ENCODE results near the gene NADK2. TPM values are rescaled to one million over a fixed set of nuclear protein-coding genes. Genes with fewer than 3 reads are reported as not detected.
"Not testable (repeated sequence)": the region's sequence is repeated elsewhere in the genome, so short reads cannot be mapped to it uniquely, and the experiment has no call there.

NADK2 gene
- total RNA-seq, 1 donor from 2014 or later, result 11.0 TPM

DNA sequence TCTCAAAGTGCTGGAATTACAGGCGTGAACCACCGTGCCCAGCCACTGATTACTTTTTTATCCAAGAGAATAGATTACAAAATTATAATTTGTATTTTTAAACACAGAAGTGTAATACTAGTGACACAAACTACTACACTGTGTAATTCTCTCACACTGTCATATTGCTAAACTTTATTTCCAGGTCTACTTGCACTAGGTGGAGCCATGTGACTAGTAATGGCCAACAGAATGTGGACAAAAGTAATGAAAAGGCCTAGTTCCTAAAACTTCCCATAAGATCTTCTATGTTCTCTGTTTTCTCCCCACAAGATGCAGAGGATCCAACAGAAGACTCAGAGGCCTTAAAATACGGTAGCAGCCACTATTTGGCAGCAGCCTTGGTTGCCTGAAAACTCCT lies 27.3 kb downstream of the NADK2 start:
- intact Hi-C loops (cut with micrococcal nuclease), result no loop called here

DNA sequence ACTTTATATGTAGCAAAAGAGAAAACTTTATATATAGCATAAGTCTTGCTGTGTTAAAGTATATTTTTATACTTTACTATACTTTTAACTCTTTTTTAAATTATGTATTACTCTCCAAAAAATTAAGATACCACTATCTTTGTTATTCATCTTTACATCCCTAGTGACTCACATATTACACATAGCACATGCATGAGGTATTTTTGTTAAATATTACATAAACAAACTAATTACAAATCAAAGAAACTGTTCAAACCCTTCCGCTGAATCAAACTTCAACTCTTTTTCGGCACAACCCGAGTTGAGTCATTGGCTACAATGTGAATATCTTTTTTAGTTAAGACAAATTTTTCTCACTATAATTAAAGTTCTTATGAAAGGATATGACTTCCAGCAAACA lies 32.1 kb downstream of the NADK2 start:
- intact Hi-C loops (cut with micrococcal nuclease), result no loop called here

DNA sequence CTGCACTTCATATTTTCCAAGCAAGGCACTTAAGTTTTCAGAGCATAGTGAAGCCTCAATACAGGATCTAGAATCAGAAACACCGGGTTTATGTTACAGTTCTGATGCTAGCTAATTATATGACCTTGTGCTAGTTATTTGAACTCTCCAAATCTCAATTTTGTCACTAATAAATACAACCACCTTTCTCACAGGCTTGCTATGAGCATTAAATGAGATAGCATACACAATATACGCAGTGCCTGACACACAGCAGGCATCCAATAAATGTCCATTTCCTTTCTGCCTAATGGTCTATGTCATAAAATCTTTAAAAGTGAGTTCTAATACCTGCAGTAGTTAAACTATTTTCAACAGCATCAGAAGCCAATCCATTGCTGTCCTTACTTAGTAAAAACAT lies 32.9 kb downstream of the NADK2 start:
- intact Hi-C loops (cut with micrococcal nuclease), result no loop called here

DNA sequence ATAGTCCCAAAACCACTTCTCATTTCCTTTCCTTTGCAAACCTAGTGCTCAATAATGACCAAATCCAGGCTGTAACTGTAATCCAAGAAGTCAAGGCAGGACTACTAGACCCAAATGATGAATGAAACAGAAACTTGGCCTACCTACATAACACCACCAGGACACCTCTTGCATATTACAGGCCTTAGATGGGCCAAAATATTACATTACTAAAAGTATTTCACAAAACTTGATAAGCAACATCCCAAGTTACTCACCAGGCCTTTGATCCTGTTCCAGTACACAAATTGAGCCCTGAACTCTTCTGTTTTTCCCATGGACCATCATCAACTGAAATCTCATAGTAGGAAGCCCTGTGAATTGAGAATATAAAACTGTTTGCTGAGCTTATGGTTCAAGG lies 34.8 kb downstream of the NADK2 start:
- intact Hi-C loops (cut with micrococcal nuclease), result no loop called here

DNA sequence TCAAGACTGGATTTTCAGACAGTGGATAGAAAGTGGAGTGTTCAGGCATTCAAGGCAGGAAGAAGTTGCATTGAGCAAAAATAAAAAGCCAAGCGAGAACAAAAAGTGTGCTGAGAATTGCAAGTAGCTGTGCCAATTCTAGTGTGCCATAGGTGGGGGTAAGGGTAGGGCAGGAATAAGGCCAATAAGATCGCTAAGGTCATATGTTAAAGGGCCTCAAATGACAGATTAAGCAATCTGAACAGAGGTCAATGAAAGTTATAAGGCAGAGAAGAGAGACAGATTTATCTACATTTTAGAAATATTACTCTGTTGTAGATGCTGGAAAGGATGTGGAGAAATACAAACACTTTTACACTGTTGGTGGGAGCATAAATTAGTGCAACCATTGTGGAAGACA lies 36.4 kb downstream of the NADK2 start:
- intact Hi-C loops (cut with micrococcal nuclease), result no loop called here

DNA sequence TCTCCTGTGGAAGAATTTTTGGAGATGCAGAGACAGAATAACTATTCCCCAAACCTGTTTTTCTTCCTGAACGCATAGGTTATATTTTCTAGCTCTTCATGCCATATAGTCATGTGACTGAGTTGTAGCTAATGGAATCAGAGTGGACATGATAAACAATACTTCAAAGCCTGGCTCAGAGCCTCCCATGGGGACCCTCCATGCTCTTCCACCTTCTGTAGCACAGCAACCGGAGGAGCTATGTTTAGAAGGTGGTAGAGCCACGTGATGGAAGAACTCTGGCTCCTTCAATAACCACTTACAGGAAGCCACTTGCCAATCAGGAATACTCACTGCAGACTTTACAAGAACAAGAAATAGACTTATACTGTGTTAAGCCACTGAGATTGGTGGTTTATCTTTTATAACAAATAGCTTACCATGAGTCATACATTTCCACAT lies 39.2 kb downstream of the NADK2 start:
- intact Hi-C loops (cut with micrococcal nuclease), result no loop called here

DNA sequence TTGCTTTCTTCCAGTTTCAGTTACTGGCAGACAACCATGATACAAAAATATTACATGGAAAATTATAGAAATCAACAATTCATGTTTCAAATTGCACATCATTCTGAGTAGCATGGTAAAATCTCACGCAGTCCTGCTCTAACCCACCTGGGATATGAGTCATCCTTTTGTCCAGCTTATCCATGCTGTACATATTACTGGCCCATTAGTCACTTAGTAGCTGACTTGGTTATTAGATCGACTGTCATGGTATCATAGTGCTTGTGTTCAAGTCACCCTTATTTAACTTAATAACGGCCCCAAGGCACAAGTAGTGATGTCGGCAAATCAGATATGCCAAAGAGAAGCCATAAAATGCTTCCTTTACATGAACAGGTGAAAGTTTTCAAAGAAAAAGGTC lies 41.2 kb downstream of the NADK2 start:
- intact Hi-C loops (cut with micrococcal nuclease), result no loop called here

DNA sequence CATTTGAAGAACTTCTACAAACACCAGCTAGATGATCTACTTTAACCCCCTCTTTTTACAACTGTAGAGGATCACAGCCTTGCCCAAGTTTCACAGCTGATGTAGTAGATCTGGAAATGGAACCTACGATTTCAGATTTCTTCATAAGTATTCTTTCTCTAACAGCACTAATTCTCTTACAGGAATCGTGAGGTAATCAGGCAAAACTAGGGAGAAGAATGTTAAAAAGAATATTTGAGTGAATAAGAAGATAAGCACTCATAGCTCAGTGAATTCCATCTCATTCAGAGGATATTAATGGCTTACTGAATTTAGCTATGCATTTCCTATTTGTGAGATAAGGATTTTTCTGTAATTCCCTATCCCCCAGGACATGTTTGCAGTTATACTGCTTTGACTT lies 42.1 kb downstream of the NADK2 start:
- intact Hi-C loops (cut with micrococcal nuclease), result no loop called here

DNA sequence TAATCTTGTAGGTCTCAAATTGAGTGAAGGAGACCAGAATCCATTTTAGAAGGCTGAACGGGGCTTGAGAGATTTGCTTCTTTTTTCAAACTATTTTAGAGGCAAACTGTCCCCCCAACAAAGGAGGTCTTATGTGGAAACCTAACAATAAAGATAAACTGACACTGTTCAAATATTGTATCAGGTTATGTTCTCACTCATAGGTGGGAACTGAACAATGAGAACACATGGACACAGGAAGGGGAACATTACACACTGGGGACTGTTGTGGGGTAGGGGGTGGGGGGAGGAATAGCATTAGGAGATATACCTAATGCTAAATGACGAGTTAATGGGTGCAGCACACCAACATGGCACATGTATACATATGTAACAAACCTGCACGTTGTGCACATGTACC lies 42.9 kb downstream of the NADK2 start:
- intact Hi-C loops (cut with micrococcal nuclease), result not testable (repeated sequence)

DNA sequence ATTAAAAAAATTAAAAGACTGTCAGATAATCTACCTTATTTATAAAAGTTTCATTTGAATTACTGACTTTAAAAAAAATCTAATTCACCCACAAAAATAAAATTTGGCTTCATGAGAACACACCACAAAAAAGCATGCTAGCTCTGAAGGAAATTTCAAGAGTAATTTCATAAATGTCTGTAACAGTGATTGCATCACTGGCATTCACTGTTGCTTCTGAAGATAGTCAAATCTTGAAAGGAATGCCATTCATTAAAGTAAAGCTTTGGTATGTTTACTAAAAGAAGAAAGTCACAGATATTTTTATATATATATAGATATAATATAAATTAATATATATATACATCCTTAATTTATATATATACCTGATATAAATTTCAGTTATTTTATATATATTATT lies 43.4 kb downstream of the NADK2 start:
- intact Hi-C loops (cut with micrococcal nuclease), result no loop called here

DNA sequence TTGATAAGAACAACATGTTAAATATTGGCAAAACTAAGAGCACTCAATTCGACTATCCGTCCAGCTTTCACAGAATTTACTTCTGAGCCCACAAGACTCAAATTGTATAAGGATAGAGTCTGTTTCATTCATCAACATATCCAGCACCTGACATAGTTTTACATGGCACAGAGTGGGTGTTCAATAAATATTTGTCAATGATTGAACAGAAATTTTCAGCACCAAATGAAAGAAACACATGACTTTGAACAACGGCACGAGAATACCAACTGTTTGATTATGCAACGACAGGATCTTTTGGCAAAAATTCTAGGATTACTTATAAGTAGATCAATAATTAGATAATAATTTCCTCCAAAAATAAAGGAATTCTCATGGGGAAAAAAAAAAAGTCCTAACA lies 48.0 kb downstream of the NADK2 start:
- intact Hi-C loops (cut with micrococcal nuclease), result no loop called here

DNA sequence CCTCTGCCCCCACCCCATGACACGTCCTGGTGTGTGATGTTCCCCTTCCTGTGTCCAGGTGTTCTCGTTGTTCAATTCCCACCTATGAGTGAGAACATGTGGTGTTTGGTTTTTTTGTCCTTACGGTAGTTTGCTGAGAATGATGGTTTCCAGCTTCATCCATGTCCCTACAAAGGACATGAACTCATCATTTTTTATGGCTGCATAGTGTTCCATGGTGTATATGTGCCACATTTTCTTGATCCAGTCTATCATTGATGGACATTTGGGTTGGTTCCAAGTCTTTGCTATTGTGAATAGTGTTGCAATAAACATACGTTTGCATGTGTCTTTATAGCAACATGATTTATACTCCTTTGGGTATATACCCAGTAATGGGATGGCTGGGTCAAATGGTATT lies 57.3 kb downstream of the NADK2 start:
- intact Hi-C loops (cut with micrococcal nuclease), result not testable (repeated sequence)

DNA sequence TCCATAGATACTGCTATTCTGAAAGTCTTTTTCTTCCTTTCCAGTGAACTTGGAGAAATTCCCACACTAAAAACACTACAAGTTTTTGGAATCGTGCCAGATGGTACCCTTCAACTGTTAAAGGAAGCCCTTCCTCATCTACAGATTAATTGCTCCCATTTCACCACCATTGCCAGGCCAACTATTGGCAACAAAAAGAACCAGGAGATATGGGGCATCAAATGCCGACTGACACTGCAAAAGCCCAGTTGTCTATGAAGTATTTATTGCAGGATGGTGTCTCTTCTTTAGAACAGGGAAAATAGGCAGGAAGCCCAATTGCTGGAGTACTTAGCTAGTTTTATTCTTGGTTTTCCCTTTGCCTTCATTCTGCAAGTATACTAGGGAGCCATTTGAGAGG lies 60.0 kb downstream of the NADK2 start:
- intact Hi-C loops (cut with micrococcal nuclease), result no loop called here

DNA sequence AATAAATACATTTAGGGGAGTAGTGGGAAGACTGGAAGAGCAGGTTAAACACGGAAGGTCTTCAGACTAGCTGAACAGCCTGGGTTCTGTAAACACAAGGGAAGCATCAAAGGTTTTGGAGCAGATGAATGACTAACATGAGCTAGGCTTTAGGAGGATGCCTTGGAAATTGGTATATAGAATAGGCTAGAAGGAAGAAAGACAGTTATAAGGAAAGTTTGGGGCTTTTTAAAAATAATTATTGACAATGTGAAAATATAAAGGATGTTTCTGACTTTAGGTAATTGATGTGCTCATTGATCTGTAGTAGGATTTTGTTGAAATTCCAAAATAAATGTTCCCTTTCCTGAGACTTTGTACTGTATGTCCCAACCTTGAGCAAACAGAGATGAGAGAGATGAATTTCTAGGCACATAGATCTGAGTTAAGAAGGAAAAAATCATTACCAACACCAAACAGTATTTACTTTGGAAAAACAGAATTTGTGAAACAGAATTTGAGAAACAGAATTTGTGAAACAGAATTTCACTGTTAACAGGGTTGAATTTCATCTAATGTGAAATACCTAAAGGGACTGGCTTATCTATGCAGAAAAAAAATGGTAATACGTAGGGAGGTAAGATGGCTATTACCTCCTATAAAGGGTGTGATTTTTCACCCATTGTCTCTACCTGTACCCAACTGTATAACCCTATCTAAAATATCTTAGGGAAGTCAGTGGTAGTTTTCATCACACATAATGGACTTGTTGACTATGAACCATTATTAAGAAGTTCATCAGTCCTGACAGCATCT lies 61.0 kb downstream of the NADK2 start:
- intact Hi-C loops (cut with micrococcal nuclease), result no loop called here

DNA sequence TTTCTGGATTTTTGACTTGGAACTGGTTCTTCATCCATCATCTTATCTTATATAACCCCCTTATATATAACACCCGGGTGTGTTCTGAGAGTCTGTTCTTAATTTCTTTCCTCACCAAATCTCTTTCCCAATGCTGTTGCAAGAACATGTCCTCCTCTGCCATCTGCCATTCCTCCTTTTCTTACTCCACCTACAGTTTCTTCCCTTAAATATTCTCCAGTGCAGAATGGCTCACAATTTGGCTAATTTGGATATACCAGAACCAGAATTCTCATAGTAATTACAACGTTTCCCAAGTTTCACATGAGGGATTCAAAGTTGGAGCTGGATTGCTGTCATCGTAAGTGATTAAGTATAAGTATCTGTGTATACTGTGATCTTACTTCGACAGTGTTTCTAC lies 61.8 kb downstream of the NADK2 start:
- intact Hi-C loops (cut with micrococcal nuclease), result no loop called here

DNA sequence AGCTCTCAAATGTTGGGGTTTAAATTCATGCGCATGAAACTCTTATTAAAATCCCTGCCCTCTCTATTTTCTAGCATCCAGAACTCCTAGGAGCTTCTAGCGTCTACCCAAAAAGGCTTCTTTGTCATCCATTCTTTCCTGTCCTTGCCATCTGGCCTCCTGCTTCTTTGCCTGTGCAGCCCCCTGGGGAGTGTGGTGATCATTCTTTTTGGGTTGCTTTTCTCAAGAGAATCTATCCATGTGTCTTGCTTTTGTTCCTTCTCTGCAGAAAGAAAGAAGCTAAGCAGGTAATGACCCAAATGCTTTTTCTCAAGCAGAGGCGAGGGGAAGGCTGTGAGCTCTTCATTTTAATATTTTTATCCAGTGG lies 63.2 kb downstream of the NADK2 start:
- intact Hi-C loops (cut with micrococcal nuclease), result no loop called here

DNA sequence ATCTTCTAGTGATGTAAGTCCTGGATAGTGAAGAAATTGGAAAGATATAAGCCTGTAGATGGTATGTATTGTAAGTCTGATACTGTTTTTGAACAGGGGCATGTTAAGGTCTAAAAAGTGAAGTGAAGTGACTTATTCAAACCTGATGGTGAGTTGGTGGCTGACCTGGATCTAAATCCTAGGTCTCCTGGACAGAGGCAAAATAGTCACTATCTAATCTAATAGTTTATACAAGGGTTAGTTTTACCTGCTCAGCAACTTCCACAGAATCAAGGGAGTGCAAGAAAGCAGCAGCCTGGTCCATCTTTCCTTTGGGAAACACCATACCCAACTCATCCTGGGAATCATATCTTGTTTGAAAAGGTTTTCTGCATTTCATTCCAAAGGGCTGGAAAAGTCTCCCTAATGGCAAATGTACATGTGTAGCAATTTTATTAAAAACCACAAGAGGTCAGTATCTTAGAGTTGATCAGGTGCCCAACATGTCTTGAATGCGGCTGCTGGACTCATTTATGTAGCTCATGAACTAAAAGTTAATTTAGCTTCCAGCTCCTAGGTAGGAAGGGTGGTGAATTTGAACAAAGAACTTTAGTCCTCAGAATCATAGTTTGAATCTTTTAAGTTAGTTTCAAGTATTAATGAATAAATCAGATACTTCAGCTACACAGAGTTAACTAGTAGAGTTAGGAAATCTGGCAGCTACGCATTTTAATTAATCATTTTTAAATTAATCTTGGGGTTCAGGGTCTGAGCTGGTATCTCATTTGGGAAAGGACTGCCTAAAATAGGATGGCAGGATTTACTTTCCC lies 63.8 kb downstream of the NADK2 start:
- intact Hi-C loops (cut with micrococcal nuclease), result no loop called here

DNA sequence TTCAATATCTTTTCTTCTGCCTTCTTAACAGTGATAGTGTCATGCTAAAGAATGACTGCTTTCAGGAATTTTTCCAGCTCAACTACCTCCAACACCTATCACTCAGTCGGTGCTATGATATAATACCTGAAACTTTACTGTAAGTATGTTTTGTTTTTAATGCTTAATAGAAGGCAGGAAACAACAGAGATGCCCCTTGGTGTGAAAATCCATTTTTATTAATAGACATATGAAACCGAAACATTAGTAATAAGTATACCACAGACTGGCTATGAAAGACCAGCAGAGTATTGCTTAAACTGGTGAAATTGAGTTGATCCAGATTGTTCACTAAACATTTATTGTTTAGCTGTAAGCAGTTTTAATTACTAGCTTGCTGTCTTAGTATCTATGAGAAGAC lies 64.6 kb downstream of the NADK2 start:
- intact Hi-C loops (cut with micrococcal nuclease), result no loop called here

DNA sequence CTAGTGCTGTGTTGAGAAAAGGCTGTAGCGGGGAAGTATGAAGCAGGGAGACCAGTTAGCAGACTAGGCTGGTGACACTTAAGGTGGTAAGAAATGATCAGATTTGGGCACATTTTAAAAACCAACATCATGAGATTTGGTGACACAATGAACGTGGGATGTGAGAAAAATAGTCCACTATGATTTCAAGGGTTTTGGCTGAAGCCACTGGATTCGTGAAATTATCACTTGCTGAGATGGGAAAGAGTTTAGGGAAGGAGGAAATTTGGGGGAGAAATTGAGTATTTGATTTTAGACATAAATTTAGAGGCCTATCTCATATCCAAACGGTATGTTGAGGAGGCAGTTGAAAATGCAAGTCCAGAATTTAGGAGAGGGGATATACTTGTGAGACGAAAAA lies 66.7 kb downstream of the NADK2 start:
- intact Hi-C loops (cut with micrococcal nuclease), result no loop called here

DNA sequence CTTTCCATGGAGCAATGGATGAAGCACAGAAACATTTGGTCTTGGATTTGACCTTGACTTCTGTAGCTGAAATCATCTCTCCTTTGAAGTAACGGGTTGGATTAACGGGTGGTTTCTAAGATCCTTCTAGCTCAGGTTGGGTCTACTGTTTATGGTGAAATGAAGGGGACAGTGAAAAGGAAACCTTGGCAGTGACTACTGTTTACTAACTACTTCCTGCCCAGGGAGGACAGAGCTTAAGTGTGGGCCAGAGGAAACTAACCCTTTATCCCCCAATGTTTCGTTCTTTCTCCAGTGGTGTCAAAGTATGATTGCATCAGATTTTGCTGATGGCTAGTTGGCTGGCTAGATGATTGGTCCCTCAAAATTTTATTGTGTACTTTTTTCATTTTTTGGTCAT lies 67.6 kb downstream of the NADK2 start:
- intact Hi-C loops (cut with micrococcal nuclease), result no loop called here

DNA sequence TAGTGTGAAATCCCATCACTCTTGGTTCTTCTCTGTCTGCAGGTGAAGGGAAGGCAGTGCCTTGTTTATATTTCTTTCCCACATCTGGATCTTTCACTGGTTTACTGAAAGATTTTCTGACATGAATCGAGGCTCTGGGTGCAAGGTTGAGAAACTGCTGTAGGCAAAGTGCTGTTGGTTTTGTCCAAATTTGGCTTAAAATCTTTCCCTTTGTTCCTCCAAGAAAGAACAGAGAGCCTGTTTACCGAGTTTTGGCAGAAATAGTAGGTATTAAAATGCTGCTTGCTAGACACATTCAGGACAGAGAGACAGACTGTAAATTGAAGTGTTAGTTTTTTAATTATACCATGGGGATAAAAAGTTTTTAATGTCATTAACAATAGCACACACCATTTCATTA lies 68.3 kb downstream of the NADK2 start:
- intact Hi-C loops (cut with micrococcal nuclease), result no loop called here

DNA sequence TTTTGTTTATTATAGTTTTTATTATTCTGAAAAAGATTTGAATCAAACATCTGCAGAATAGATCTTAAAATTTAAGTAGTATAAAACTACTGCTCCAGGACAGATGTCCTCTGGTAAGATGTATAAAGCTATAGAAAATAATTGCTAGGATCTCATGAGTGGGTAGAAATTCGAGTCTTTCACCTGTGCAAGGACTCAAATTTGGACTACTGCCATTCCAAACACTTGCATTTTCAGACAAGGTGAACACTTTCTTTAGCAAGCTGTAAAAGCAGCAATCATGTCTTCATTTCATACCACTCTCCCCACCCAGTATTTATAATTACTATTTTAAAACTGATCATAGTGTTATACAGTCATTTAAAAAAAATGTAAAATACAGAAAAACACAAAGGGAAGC lies 69.1 kb downstream of the NADK2 start:
- intact Hi-C loops (cut with micrococcal nuclease), result no loop called here

DNA sequence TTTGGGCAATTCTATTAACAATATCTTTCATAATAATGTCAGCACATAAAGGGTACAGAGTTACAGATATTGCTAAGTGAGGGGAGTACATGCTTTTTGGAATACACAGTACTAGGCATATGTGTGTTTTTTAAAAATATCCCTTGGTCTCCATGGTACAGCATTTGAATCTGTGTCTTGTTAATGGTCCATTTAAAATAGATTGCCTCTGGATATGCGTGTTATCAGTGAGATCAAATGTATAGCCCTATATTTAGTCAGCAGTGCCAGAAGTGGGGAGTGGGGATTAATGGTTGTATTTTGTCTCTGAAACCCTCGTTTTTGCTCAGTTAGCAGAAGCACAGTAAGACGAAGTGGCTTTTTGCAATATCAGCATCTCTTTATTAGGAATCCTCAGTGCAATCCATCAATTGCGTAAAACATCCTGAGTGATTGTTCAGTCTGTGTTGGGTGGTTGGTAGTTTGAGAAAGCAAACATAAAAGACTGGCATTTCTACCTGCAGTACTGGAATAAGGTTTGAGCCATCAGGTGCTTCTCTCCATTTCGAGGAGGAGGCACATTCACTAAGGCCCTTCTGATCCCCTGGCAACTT lies 70.8 kb downstream of the NADK2 start:
- intact Hi-C loops (cut with micrococcal nuclease), result no loop called here
